GM23248 (cell line): ENCODE results near the gene LMCD1.

Experiments used
- EZH2 ChIP-seq: fragments of 200-600 bp; sonication (generic); IDR thresholded peaks from 2 replicates; pipeline ENCODE4 v1.6.1; 2018; ENCODE audit warnings: antibody characterized with exemption, mild to moderate bottlenecking; ENCODE audit not compliant: insufficient read depth, poor library complexity, severe bottlenecking
- EZH2phosphoT487 ChIP-seq: fragments of 200-600 bp; sonication (generic); IDR thresholded peaks from 2 replicates; pipeline ENCODE4 v1.6.1; 2018; ENCODE audit warnings: antibody characterized with exemption, moderate library complexity, mild to moderate bottlenecking, low read depth; ENCODE audit not compliant: insufficient read depth

DNA sequence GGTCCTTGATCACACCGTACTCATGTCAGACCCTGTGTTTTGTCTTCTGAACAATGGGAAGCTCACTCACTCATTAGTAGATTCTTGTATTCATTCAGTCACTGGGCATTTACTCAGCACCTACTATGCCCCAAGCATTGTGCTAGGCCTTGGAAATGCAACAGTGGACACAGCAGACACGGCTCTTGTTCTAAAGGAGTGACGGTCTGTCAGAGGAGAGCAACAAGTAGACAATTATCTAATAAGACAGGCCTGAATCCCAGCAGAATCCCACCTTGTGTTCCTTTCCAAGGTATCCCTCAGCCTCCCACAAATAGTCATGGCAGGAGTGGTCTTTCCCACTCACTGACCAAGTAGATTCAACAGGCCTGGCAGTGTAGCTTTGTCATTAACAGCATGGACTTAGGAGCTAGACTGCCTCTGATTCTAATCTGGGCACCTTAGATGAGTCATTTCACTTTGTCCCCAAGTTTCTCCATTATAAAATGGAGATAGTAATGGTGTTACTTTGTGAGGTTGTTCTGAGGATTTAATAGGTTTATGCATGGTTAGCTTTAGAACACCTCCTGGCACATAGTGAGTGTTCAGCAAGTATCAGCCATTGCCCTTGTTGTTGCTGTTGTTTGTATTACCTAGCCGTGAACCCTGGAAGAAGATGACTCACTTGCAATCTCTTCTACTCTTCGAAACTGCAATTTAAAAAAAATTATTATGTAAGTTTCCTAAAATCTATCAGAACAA is 73.9 kb downstream of the LMCD1 start:
- TF ChIP-seq EZH2 (no peak), EZH2phosphoT487 (no peak)
